HG03439 (cell line): ENCODE results near the gene SHISA6.

ENCODE experiments used
- ATAC-seq: cut with Tn5 transposase; IDR thresholded peaks from one replicate; pipeline ENCODE4 v1.9.1; 2021; ENCODE audit warnings: mild to moderate bottlenecking, moderate library complexity; ENCODE audit not compliant: unreplicated experiment

Gene SHISA6

DNA sequence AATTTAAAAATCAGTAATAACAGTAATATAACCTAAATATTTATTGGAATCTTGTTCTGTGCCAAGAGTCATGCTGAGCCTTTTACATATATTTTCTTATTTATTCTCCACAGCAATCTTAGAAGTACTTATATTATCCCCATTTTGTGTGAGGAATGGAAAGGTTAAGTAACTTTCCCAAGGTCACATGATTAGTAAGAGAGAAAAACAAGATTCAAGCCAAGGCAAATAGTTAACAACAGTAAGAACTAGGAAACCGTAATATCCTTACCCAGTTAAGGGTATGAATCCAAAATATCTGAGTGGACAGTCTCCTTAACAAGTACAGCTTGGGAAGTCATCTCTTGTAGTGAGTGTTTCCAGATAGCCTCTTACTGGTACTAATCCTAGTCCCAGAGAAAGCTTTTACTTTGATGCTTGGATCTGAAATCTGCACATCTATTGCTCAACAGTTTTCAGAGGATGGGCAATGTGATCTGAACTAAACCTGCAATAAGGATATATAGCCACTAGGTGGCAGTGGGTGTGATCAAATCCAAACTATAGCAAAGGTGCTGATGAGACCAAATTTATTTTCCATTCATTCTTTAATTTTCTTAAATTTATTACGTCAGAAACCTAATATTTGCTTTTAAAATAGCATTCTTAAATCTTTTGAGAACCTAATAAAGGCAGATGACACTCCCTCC lies 23.3 kb downstream of the SHISA6 start:
- ATAC-seq: no peak

DNA sequence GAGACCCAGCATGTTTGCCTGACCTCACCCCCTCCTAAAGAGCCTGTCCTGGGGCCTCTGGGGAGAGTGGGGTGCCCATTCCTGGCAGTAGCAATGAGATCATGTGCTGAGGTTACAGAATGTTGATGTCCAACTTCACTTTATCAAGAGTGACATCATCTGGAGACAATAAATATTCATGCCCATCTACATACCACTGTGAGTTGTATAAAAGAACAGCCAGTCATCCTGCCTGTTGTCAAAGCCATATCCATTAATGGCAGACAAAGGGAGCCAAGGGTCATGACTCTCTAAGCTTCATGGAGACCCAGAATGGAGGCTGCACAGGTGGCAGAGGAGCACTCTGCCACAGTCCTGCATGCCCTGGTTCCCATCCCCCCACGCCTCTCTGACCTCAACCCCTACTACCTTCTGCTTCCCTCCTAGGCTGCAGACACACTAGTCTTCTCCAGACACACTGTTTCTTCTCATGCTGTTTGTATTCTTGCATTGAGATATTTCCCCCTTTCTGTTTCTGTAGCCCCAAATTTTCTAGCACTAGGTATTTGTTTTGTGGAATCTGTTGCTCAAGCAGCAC lies 27.1 kb downstream of the SHISA6 start:
- no peak for ATAC-seq

DNA sequence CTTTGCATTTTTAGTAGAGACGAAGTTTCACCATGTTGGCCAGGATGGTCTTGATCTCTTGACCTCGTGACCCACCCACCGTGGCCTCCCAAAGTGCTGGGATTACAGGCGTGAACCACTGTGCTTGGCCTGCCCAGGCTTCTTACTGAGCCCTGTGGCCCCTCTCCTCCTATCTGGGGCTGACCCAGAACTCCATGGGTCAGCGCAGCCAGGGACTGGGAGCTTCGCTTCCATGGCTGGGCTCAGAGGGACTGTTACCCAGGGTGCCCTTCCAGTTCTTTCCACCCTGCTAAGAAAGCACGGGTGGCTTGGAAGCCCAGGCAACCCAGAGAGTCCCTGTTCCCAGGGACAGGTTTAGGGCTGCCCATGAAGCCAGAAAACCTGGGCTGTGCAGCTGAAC lies 28.2 kb downstream of the SHISA6 start:
- no peak for ATAC-seq

DNA sequence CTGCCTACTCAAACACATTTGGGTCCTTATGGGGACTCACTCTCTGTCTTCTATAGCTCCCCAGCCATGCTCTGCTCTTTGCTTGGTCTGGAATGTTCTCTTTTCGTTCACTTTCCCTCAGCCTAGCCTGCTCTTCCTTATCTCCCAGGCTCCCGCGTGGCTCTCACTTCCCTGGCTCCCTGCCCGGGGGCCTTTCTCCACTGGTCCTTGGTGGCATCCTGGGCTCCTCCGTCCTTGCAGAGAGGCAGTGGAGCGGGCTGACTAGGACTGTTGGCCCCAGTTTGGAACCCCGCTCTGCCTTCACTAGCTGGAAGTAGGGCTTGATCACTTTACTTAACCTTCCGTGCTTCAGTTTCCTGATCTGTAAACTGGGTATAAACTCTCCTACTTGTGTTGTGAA lies 31.2 kb downstream of the SHISA6 start:
- no peak for ATAC-seq

DNA sequence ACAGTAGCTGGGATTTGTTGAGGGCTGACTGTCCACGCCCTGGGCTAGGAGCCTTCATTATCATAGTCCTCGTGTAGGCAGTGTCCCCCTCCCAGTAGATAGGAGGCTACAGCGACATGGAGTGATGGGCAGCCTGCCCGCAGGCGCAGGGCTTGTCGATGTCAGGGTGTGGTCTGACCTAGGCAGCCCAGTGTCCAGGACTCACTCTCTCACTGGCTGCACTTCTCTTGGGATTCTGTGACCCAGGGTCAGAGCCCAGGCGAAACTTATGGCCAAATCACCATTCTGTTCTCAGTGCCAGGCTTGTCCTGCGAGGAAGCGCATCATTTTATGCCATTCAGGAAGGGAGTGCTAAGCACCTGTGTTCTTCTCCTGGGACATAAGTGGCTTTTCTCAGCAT lies 32.6 kb downstream of the SHISA6 start:
- ATAC-seq: no peak

DNA sequence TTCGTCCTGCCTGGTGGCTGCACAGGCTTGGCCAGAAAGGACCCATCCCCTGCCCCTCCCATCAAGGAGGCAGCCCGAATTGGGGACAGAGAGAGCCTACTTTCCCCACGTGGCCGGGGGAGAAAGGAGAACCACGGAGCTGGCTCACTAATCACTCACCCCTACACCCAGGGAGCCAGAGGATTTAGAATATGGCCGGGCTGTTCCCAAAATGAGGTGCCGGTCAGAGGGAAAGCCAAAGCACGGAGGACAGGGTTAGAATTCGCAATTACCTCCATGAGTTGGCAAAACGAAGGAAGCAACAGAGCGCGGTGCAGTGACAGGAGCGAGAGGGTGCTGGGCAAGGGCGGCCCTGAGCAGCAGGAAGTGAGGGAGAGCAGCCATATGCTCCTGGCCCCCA lies 33.1 kb downstream of the SHISA6 start:
- ATAC-seq: no peak

DNA sequence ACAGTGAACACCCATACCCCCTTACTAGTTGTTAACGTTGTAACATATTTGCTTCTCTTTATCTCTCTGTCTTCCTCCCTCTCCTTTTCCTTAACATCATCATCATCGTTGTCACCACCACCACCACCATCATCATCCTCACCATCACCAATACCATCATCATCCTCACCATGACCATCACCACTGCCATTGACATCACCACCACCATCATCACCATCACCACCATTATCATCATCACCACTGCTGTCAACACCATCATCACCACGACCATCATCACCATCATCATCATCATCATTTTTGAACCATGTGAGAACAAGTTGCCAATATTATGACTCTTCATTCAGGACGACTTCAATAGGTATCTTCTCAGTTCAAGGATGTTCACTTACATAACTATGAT lies 35.5 kb downstream of the SHISA6 start:
- ATAC-seq: no peak

DNA sequence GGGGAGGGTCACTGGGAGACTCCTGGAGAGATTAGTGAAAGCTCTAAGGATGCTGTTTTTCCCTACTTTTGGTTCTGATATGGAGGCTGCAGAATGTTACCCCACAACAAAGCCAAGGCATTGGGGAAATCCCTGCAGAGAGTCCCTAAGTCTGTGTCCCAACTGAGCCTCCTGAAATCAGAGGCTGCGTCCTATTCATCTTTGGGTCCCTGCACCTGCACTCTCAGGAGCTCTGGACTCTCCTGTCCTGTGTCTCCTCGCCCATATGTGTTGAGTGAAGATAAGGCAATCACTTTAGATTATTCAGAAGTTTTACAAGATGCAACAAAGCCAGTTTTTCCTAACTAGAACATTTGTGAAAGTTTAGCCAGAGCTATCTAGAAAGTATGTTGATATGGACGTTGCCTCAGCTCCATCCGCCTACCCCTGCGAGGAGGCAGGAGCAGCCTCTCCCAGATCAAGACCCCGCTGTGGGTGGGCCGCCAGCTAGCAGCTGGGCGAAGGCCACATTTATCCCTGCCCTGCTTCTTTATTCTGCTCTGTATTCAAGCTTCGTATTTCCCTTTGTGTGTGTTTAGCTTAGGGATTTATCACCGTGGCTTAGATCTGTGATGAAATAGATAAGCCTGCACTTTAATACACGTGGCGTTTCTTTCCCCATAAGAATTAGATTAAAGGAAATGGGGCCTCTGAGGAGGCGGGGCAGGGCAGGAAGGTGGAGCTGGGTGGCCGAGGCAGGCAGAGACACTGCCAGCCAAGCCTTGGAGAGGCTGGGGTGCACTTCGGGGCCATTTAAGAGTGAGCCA lies 37.4 kb downstream of the SHISA6 start:
- ATAC-seq: no peak

DNA sequence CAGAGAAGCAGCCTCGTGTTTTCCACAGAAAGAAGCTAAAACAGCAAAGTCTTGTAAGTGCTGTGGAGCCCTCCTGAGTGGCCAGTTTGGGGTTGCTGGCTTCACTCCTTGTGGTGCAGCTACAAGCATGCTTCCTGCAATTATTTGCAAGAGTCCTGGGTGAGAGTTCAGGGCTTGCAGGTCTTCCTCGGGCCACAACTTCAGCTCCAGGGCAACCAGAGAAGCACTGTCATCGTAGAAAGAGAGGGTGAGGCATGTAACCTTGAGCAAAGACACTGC lies 37.9 kb downstream of the SHISA6 start:
- ATAC-seq: no peak

DNA sequence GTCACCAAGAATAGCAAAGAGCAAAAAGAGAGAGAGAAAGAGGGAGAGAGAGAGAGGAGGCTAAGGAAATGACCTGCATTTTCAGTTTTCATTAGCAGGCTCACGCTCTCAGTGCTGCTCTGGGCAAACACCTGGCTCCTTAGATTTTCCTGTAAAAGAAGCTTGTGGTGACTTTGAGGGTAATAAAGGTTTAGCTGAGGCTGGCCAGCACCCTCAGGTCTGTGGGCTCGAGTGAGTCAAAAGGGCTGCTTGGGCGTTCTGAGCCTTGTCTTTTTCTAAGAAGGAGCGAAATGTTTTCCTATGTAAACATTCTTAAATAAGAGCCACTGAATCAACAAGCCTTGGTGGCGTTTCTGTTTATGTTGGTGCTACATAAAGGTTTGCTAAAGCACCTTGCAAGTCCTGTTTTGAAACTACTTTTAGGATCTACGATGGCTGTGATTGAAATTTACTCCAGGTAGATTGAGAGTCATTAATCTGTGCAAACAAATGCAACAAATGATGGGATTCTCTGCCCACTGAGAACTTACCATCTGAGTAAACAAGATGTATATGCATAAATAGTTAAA lies 38.8 kb downstream of the SHISA6 start:
- no peak for ATAC-seq

DNA sequence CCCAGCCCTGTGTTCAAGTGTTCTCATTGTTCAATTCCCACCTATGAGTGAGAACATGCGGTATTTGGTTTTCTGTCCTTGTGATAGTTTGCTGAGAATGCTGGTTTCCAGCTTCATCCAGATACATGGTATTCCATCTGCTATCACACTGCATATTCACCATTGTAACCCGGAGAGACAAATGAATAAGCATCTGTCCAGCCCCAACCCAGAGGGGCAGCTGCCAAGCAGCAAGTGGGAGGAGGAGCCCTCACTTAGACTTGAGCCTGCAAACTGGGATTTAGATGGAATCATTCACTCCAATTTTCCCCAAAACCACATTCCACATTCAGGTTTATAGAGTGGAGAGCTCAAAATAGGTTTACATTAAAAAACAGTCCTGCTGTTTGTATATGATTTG lies 41.6 kb downstream of the SHISA6 start:
- ATAC-seq: no peak

DNA sequence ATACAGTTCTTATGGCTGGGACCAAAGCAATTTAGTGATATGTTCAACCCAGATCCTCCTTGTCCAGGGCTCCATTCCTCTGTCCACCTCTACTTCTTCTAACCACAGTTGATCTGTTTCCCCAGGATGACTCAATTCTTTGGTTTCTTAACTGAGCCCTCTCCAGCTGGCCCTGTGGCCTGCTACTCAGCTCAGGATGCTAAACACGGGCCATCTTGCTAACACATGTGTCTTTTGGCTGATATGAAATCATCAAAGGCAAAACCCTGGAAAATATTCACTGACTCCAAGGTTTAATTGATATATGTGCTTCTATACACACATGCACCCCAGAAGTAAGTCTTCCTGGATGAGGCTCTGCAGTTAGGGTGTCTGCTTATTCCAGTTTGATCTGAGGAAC lies 43.8 kb downstream of the SHISA6 start:
- no peak for ATAC-seq

DNA sequence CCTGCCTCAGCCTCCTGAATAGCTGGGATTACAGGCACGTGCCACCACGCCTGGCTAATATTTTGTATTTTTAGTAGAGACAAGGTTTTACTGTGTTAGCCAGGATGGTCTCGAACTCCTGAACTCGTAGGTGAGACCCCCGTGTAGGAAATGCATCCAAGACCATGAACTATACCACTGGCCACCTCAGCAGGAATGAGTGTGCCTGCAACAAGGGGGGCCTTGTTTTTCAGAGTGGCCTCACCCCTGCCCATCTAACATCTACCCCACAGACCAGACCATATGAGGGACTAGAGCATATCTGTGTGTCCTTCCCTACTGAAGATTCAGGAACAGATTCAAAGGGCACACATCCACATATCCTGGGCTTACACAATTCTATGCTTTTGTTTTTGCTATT lies 44.9 kb downstream of the SHISA6 start:
- no peak for ATAC-seq

DNA sequence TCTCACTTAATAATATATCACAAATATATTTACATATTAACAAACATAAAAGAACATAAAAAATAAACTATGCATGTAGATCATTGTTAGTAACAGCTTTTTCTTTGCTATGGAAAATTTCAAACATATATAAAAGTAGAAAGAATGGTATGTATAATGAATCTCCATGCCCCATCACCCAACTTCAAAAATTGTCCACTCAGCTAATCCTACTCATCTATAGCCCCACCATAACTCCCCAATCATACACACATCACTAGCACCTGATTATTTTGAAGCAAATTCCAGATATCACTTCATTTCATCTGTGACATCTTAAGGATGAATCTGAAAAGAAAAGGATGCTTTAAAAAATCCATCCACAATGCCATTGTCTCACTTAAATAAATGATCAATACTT lies 46.8 kb downstream of the SHISA6 start:
- ATAC-seq: no peak

DNA sequence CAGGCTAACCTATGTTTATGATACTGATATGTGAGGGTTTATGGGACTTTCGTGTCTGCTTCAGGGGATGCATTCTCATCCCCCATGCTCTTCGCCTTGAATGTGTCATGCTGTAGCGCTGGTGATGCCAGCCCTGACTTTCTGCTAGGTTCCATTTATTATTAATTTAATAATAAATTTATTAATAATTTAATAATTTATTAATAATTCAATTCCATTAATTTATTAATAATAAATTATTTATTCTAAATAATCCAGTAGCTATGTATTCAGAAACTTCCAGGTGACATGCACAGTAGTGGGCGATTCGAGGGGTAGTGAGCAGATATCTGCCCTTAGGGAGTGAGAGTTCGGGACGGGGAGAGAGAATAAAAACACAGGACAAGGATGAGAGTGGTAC lies 49.8 kb downstream of the SHISA6 start:
- no peak for ATAC-seq

DNA sequence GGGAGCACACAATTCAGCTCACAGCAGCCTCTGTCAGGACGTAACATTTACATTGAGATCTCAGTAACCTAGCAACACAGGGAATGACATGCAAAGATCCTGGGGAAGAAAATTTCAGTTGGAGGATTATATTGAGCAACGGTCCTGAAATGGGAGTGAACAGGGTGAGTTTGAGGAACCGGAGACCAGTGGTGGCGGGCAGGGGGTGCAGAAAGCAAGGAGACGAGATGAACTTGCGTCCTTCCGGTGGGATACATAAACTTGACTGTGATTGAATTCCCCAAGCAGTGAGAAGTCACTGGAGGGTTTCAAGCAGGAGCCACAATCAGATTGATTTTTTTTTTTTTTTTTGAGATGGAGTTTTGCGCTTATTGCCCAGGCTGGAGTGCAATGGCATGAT lies 51.5 kb downstream of the SHISA6 start:
- ATAC-seq: no peak

DNA sequence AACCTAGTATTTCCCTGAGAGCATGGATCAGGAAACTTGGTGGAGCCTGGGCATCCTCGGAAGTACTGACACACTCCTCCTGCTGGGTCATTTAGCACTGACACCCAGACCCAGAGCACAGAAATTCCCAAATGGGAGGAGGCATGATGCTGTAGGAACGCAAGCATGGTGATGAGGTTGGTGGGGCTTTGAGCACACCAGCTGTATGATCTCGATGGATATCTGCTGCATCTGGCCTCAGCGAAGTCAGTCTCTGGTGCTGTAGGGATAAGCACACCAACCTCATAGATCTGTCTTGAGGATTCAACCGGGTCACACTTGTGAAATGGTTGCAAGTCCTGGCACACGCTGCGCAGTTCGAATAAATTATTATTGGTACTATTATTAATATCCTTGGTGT lies 52.5 kb downstream of the SHISA6 start:
- no peak for ATAC-seq

DNA sequence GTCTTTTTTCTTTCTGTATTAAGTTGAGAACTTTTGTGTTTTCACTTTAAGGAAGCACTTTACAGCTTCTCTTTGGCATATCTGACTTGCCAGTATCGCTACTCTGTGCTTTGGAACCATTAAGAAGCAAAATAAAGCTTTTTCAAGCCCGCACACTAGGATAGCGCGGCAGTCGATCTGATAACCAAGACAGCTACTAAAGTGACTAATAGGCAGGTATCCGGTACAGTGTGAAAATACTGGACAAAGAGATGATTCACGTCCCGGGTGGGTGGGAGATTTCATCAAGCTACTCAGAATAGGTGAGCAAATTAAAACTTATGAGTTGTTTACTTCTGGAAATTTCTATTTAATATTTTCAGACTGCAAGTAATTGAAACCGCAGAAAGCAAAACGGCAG lies 53.8 kb downstream of the SHISA6 start:
- no peak for ATAC-seq

DNA sequence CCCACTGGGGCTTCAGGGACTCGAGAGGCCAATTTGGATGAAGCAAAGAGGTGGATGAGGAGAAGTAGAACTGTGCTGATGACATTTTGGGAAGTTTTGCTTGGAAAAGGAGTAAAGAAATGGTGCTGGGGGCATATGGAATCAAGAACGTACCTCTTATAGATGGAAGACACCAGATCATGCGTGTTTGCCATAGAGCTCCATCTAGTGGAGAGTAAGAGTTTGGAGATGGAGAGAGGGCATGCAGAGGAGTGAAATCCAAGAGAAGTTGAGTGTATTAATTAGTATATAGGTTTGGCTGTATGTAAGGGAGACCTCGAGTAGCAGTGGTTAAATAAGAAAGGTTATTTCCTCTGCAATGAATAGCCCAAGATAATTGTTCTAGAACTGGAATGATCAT lies 56.0 kb downstream of the SHISA6 start:
- ATAC-seq: no peak

DNA sequence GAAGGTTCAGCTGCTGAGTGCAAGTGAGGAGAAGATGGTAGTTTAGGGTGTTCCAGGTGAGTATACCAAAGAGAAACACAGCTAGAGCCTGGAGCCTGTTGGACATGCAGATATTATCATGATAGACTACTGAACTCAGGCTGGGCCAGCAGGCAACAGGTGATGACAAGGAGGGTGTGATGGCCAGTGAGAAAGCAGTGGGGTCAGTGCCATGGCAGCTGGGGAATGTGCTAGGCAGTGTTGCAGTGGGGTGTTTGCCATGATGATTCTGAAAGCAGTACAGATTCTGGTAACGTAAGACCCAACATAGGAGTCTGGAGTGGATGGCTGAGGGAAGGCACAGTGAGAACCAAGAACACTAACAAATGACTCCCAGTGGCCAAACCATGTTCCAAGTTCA lies 57.4 kb downstream of the SHISA6 start:
- no peak for ATAC-seq

DNA sequence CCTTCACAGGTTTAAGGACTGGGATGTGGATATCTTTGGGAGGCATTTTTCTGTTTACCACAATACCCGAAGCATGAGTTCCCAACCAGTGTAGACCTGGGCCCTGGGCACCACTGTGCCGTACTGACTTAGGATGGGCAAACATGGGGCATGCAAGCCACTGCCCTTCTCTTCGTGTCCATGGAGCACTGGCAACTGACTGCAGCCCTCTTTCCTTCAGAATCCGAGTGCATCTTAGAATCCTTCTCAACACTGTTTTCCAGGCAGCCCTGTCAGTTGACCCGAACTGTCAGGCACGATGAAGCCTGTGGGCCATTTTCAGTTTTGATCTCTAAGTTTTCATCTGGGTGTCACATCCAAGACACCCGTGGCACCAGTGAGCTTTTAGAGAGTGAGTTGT lies 59.2 kb downstream of the SHISA6 start:
- ATAC-seq: no peak

DNA sequence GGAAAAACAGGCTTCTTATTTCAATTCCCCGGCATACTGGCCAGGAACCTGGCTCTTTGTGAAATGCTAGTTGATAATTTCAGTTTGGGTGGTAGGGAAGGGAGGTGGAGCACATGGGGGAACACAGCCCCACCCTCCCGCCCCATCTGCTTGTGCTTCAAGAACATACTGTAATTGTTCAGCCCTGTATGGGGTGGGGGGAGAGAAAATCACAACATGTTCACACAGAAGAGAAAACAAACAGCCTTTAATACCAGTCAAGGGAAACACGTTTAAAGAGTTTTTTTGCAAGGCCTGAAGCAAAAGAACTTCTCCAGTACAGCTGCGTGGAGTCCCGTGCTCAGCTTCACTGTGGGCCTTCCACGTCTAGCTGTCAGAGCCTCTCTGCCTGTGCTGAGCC lies 59.7 kb downstream of the SHISA6 start:
- ATAC-seq: no peak
